HG03378 (cell line): ENCODE data around the gene AGPAT2.
"Not testable (repeated sequence)": the region's sequence is repeated elsewhere in the genome, so short reads cannot be mapped to it uniquely, and the experiment has no call there.

Experiments used
- ATAC-seq: cut with Tn5 transposase; IDR thresholded peaks from one replicate; pipeline ENCODE4 v1.9.1; 2021; ENCODE audit warnings: mild to moderate bottlenecking, moderate library complexity; ENCODE audit not compliant: unreplicated experiment

Gene AGPAT2

GRCh38 chr9:136650648-136651047, 36.6 kb downstream of the AGPAT2 start:
- no peak for ATAC-seq

GRCh38 chr9:136650021-136650420, 37.2 kb downstream of the AGPAT2 start:
- no peak for ATAC-seq

- no peak for ATAC-seq
Measured at GRCh38 chr9:136648751-136649150, 38.5 kb downstream of the AGPAT2 start.

- ATAC-seq = no peak
Measured at GRCh38 chr9:136646827-136647711, 40.2 kb downstream of the AGPAT2 start.

GRCh38 chr9:136645903-136646754, 41.1 kb downstream of the AGPAT2 start:
- no peak for ATAC-seq

- no peak for ATAC-seq
Measured at GRCh38 chr9:136645352-136645902, 41.8 kb downstream of the AGPAT2 start.

- no peak for ATAC-seq
Measured at GRCh38 chr9:136644593-136645351, 42.5 kb downstream of the AGPAT2 start.

GRCh38 chr9:136644343-136644592, 43.0 kb downstream of the AGPAT2 start:
- ATAC-seq = no peak

GRCh38 chr9:136643596-136644342, 43.5 kb downstream of the AGPAT2 start:
- no peak for ATAC-seq

- no peak for ATAC-seq
Measured at GRCh38 chr9:136642439-136642921, 44.8 kb downstream of the AGPAT2 start.

- ATAC-seq = no peak
Measured at GRCh38 chr9:136640171-136641111, 46.8 kb downstream of the AGPAT2 start.

- no peak for ATAC-seq
Measured at GRCh38 chr9:136634904-136635303, 52.4 kb downstream of the AGPAT2 start.

GRCh38 chr9:136632491-136633106, 54.7 kb downstream of the AGPAT2 start:
- not testable (repeated sequence) for ATAC-seq

GRCh38 chr9:136632072-136632471, 55.2 kb downstream of the AGPAT2 start:
- ATAC-seq = not testable (repeated sequence)

- ATAC-seq = no peak
Measured at GRCh38 chr9:136631038-136632000, 55.9 kb downstream of the AGPAT2 start.

GRCh38 chr9:136630662-136630992, 56.6 kb downstream of the AGPAT2 start:
- no peak for ATAC-seq

- ATAC-seq = no peak
Measured at GRCh38 chr9:136629879-136630661, 57.2 kb downstream of the AGPAT2 start.
